Amniotic stem cell (primary cell): ENCODE results near the gene WFS1.

ENCODE experiments used
- DNase-seq: peaks from one replicate; lab custom pipeline; 2025; lab: John Stamatoyannopoulos, UW

Gene WFS1

GRCh38 chr4:6269616-6270511 lies at the start of gene WFS1:
Gene WFS1 (plus strand): TSS chr4:6269850. CDS start chr4:6277456, 7,606 bp downstream.
- DNase-seq, result peak; percentile 96

GRCh38 chr4:6221301-6221850 lies 48.3 kb upstream of the WFS1 start:
- no peak for DNase-seq

- no peak for DNase-seq
These were observed 47.5 kb upstream of the WFS1 start for GRCh38 chr4:6221851-6222760.

GRCh38 chr4:6222761-6223292 lies 46.8 kb upstream of the WFS1 start:
- no peak for DNase-seq

- DNase-seq, result no peak
These were observed 44.9 kb upstream of the WFS1 start for GRCh38 chr4:6224735-6225134.

- DNase-seq, result no peak
These were observed 44.2 kb upstream of the WFS1 start for GRCh38 chr4:6225469-6225868.

GRCh38 chr4:6226506-6226905 lies 43.1 kb upstream of the WFS1 start:
- DNase-seq, result no peak

GRCh38 chr4:6227412-6228157 lies 42.1 kb upstream of the WFS1 start:
- DNase-seq, result no peak

- no peak for DNase-seq
These were observed 41.2 kb upstream of the WFS1 start for GRCh38 chr4:6228158-6229067.

GRCh38 chr4:6229095-6229494 lies 40.6 kb upstream of the WFS1 start:
- no peak for DNase-seq

GRCh38 chr4:6229671-6230501 lies 39.8 kb upstream of the WFS1 start:
- DNase-seq, result no peak

GRCh38 chr4:6230502-6230785 lies 39.2 kb upstream of the WFS1 start:
- no peak for DNase-seq

GRCh38 chr4:6230827-6231662 lies 38.6 kb upstream of the WFS1 start:
- no peak for DNase-seq

- DNase-seq, result no peak
These were observed 37.9 kb upstream of the WFS1 start for GRCh38 chr4:6231663-6232165.

- DNase-seq, result no peak
These were observed 36.5 kb upstream of the WFS1 start for GRCh38 chr4:6232836-6233785.

- no peak for DNase-seq
These were observed 35.7 kb upstream of the WFS1 start for GRCh38 chr4:6233929-6234328.

GRCh38 chr4:6235012-6235411 lies 34.6 kb upstream of the WFS1 start:
- DNase-seq, result no peak
